ENCODE results near the gene NDRG2.

- no peak for TF ChIP-seq PAX5 (IDR thresholded peaks at IDR 0.05; ENCODE audit: insufficient read depth, low read length, severe bottlenecking)
- no peak for TF ChIP-seq TAF1 (IDR thresholded peaks at IDR 0.05; ENCODE audit: low read depth, low read length)
- no peak for TF ChIP-seq POLR2AphosphoS5 (IDR thresholded peaks at IDR 0.05; ENCODE audit: low read depth, low read length)
These were observed 9.8 kb upstream of the NDRG2 start, which contains the start of gene RNASE13 for GRCh38 chr14:21034707-21035106.

All from GM12891 (cell line).